Upper lobe of right lung (tissue), 1 donor: ENCODE data around the gene LDLRAD3. TPM values are rescaled to one million over a fixed set of nuclear protein-coding genes. Genes with fewer than 3 reads are reported as not detected.

Experiments used
- ATAC-seq: fragments of 200-7000 bp; cut with Tn5 transposase; one replicate; pipeline ENCODE4 v1.9.1; 2020; ENCODE audit warnings: mild to moderate bottlenecking, moderate library complexity
- DNase-seq: peaks from one replicate; pipeline ENCODE4 v3.0.0-alpha.2; 2020
- H3K27ac ChIP-seq: fragments of 200-600 bp; one replicate; pipeline ENCODE4 v1.8.0; 2022
- H3K27me3 ChIP-seq: fragments of 200-600 bp; one replicate; pipeline ENCODE4 v1.8.0; 2022; ENCODE audit warnings: mild to moderate bottlenecking
- H3K36me3 ChIP-seq: fragments of 200-600 bp; one replicate; pipeline ENCODE4 v1.8.0; 2022
- H3K4me1 ChIP-seq: fragments of 200-600 bp; one replicate; pipeline ENCODE4 v1.8.0; 2022
- H3K4me3 ChIP-seq: fragments of 200-600 bp; one replicate; pipeline ENCODE4 v1.8.0; 2022; ENCODE audit warnings: mild to moderate bottlenecking
- H3K9me3 ChIP-seq: fragments of 200-600 bp; one replicate; pipeline ENCODE4 v1.8.0; 2022
- CTCF ChIP-seq: fragments of 200-600 bp; IDR thresholded peaks from one replicate; pipeline ENCODE4 v1.8.0; 2022; ENCODE audit warnings: antibody characterized with exemption
- intact Hi-C: fragments of 100-400 bp; cut with DNase I; formaldehyde crosslinking; loops from one replicate; pipeline ENCODE4 v1.11.0; 2022
- total RNA-seq: library from RNA; stranded (reverse); fragmentation: NEBNext Ultra II Directional; extraction: Animal tissue kit (Norgen Biotek cat#: 25700); gene quantifications from one replicate; pipeline ENCODE4 v1.2.1, GENCODE V29; 2021
- donor health status: DM: no; HTN: yes; CAD: no; lungs with severe emphysema.

LDLRAD3 gene
- total RNA-seq, 1 donor from 2014 or later: 7.9 TPM

GRCh38 chr11:36015799-36016198, 71.9 kb downstream of the LDLRAD3 start:
- Histone ChIP-seq H3K4me3 (no peak overlapping the region), H3K4me1 (no peaks in the 10 kb centered on the region), H3K27me3 (no peaks in the 10 kb centered on the region), H3K36me3 (no peaks in the 10 kb centered on the region), H3K9me3 (no peaks in the 10 kb centered on the region), H3K27ac (no peak overlapping the region)
- intact Hi-C loops: no loop called here
- no peak for ATAC-seq
- DNase-seq: no peak
- no peak for TF ChIP-seq CTCF

- Histone ChIP-seq H3K36me3 (no peaks in the 10 kb centered on the region), H3K4me3 (no peak overlapping the region), H3K27me3 (no peaks in the 10 kb centered on the region), H3K27ac (no peak overlapping the region), H3K4me1 (no peaks in the 10 kb centered on the region), H3K9me3 (no peaks in the 10 kb centered on the region)
- no peak for TF ChIP-seq CTCF
- no peak for ATAC-seq
- no peak for DNase-seq
- intact Hi-C loops: no loop called here
Measured at GRCh38 chr11:36016263-36016662, 72.4 kb downstream of the LDLRAD3 start.

- TF ChIP-seq CTCF: no peak
- Histone ChIP-seq H3K27me3 (no peaks in the 10 kb centered on the region), H3K4me1 (no peaks in the 10 kb centered on the region), H3K36me3 (no peaks in the 10 kb centered on the region), H3K4me3 (no peak overlapping the region), H3K9me3 (no peaks in the 10 kb centered on the region), H3K27ac (no peak overlapping the region)
- DNase-seq: no peak
- intact Hi-C loops: no loop called here
- ATAC-seq: no peak
Measured at GRCh38 chr11:36016709-36017108, 72.8 kb downstream of the LDLRAD3 start.

- no peak for TF ChIP-seq CTCF
- no peaks in the 10 kb centered on the region for H3K4me1 ChIP-seq
- no peak for DNase-seq
- no peaks in the 10 kb centered on the region for H3K36me3 ChIP-seq
- H3K4me3 ChIP-seq: no peak overlapping the region
- intact Hi-C loops: no loop called here
- H3K27me3 ChIP-seq: no peaks in the 10 kb centered on the region
- no peak overlapping the region for H3K27ac ChIP-seq
- H3K9me3 ChIP-seq: no peaks in the 10 kb centered on the region
- no peak for ATAC-seq
Measured at GRCh38 chr11:36019005-36019596, 75.2 kb downstream of the LDLRAD3 start.

GRCh38 chr11:36019722-36020121, 75.9 kb downstream of the LDLRAD3 start:
- intact Hi-C loops: no loop called here
- H3K36me3 ChIP-seq: no peaks in the 10 kb centered on the region
- DNase-seq (no peak), ATAC-seq (no peak)
- TF ChIP-seq CTCF: no peak
- no peaks in the 10 kb centered on the region for H3K4me1 ChIP-seq
- no peak overlapping the region for H3K4me3 ChIP-seq
- no peak overlapping the region for H3K27ac ChIP-seq
- no peaks in the 10 kb centered on the region for H3K27me3 ChIP-seq
- no peaks in the 10 kb centered on the region for H3K9me3 ChIP-seq

- no peak for DNase-seq
Measured at GRCh38 chr11:36022882-36023281, 79.0 kb downstream of the LDLRAD3 start.

More at GRCh38 chr11:36022882-36023281, 79.0 kb downstream of the LDLRAD3 start:
- Histone ChIP-seq H3K9me3 (no peaks in the 10 kb centered on the region), H3K4me3 (no peak overlapping the region), H3K27ac (no peak overlapping the region), H3K4me1 (no peaks in the 10 kb centered on the region), H3K27me3 (no peaks in the 10 kb centered on the region), H3K36me3 (no peaks in the 10 kb centered on the region)
- no peak for ATAC-seq
- intact Hi-C loops: no loop called here
- no peak for TF ChIP-seq CTCF
